22Rv1 (cell line): ENCODE data around the gene CYP1B1.

Experiments used
- ZFX ChIP-seq: fragments of 450-650 bp; IDR thresholded peaks from 2 replicates; pipeline ENCODE4 v1.6.1; 2017; ENCODE audit warnings: antibody characterized with exemption, borderline replicate concordance
- TF ChIP-seq, protein P1 (sequence below): fragments of 450-650 bp; IDR thresholded peaks from 2 replicates; pipeline ENCODE4 v1.5.1; 2017; ENCODE audit warnings: mild to moderate bottlenecking

DNA sequence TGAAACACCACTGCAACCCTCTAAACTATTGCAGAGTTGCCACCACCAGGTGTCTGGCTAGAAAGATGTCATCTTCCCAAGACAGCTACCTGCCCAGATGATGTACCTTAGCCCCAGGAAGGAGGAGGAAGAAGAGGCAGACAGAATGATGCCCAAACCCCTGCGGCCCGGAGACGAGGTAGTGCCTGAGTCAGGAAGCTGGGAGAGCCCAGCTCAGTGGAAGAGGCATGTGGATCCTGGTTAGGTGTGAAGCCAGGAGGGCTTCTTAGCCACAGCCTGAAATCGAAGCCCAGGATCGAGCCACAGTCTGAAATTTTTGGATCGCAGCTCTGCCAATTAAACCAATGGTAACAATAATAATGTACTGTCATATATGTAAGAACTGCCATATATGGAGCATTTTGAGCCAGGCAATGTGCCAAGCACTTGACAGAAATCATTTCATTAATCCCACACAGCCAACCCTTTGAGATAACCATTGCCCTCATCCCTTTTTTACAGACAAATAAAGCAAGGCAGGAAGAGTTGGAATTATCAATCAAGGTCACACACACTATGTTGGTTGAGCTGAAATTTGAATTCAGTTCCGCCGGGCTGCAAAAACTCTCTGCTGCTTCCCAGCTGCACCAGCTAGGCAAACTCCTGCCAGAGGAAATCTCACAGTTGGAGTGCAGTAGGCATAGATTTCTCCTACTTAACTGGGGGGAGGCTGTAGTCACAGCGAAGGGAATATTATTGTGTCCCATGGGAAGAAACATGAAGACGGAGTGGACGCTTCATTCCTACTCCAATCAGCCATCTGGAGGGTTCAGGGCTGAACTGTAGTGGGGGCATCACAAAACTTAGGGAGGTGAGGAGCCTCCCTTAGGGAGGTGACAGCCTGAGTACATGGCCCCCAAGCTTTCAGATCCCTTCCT, 19.4 kb upstream of the CYP1B1 start:
- TF ChIP-seq, protein P1, sequence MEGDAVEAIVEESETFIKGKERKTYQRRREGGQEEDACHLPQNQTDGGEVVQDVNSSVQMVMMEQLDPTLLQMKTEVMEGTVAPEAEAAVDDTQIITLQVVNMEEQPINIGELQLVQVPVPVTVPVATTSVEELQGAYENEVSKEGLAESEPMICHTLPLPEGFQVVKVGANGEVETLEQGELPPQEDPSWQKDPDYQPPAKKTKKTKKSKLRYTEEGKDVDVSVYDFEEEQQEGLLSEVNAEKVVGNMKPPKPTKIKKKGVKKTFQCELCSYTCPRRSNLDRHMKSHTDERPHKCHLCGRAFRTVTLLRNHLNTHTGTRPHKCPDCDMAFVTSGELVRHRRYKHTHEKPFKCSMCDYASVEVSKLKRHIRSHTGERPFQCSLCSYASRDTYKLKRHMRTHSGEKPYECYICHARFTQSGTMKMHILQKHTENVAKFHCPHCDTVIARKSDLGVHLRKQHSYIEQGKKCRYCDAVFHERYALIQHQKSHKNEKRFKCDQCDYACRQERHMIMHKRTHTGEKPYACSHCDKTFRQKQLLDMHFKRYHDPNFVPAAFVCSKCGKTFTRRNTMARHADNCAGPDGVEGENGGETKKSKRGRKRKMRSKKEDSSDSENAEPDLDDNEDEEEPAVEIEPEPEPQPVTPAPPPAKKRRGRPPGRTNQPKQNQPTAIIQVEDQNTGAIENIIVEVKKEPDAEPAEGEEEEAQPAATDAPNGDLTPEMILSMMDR: no peak
- TF ChIP-seq ZFX: no peak
